Astrocyte (in vitro differentiated cells and primary cell): ENCODE measurements around the gene C13orf42. TPM values are rescaled to one million over a fixed set of nuclear protein-coding genes. Genes with fewer than 3 reads are reported as not detected.
A peak's percentile ranks its signal among the peaks of the same experiment; 100 is the strongest.

Experiments used
- DNase-seq: peaks from one replicate; pipeline ENCODE4 v3.0.0-alpha.2; 2010; ENCODE audit warnings: low read depth
- FAIRE-seq: peaks from 2 replicates; lab custom pipeline; 2011; peaks lifted over from hg19 to GRCh38; lab: Jason Lieb, UNC
- H2AFZ ChIP-seq: 2 replicates; pipeline ENCODE4 v1.6.0; 2012; ENCODE audit warnings: low read depth, low read length, inconsistent platforms
- H3K27ac ChIP-seq: 2 replicates; pipeline ENCODE4 v1.5.1; 2011; ENCODE audit warnings: low read depth, low read length, inconsistent platforms
- H3K27me3 ChIP-seq: 2 replicates; pipeline ENCODE4 v1.6.0; 2011; ENCODE audit warnings: low read length, inconsistent platforms; ENCODE audit not compliant: insufficient read depth
- H3K36me3 ChIP-seq: 2 replicates; pipeline ENCODE4 v1.5.1; 2011; ENCODE audit warnings: low read length, inconsistent platforms; ENCODE audit not compliant: insufficient read depth
- H3K4me1 ChIP-seq: 2 replicates; pipeline ENCODE4 v1.5.1; 2011; ENCODE audit warnings: low read length, inconsistent platforms; ENCODE audit not compliant: insufficient read depth
- H3K4me2 ChIP-seq: 2 replicates; pipeline ENCODE4 v1.6.0; 2012; ENCODE audit warnings: low read length, inconsistent platforms
- H3K4me3 ChIP-seq: 2 replicates; pipeline ENCODE4 v1.5.1; 2011; ENCODE audit warnings: low read depth, mild to moderate bottlenecking, low read length, inconsistent platforms; ENCODE audit not compliant: insufficient read depth
- H3K79me2 ChIP-seq: 2 replicates; pipeline ENCODE4 v1.6.0; 2012; ENCODE audit warnings: mild to moderate bottlenecking, low read length, inconsistent platforms; ENCODE audit not compliant: insufficient read depth
- H3K9ac ChIP-seq: 2 replicates; pipeline ENCODE4 v1.6.0; 2012; ENCODE audit warnings: mild to moderate bottlenecking, low read length, inconsistent platforms
- H3K9me3 ChIP-seq: 2 replicates; pipeline ENCODE4 v1.5.1; 2012; ENCODE audit warnings: low read depth, mild to moderate bottlenecking, low read length, inconsistent platforms; ENCODE audit not compliant: insufficient read depth
- H4K20me1 ChIP-seq: 2 replicates; pipeline ENCODE4 v1.6.0; 2012; ENCODE audit warnings: low read length, inconsistent platforms; ENCODE audit not compliant: insufficient read depth
- H3K27ac Mint-ChIP-seq: one replicate; pipeline ENCODE4 v1.8.0; 2021; ENCODE audit warnings: mild to moderate bottlenecking, mixed read lengths; ENCODE audit not compliant: unreplicated experiment
- H3K27me3 Mint-ChIP-seq: one replicate; pipeline ENCODE4 v1.8.0; 2021; ENCODE audit warnings: low read depth, mixed read lengths; ENCODE audit not compliant: unreplicated experiment
- H3K36me3 Mint-ChIP-seq: one replicate; pipeline ENCODE4 v1.8.0; 2021; ENCODE audit warnings: low read depth, mixed read lengths; ENCODE audit not compliant: unreplicated experiment
- H3K4me1 Mint-ChIP-seq: one replicate; pipeline ENCODE4 v1.8.0; 2021; ENCODE audit warnings: low read depth, mixed read lengths; ENCODE audit not compliant: unreplicated experiment
- H3K4me3 Mint-ChIP-seq: one replicate; pipeline ENCODE4 v1.8.0; 2021; ENCODE audit warnings: mild to moderate bottlenecking, moderate library complexity, mixed read lengths; ENCODE audit not compliant: unreplicated experiment
- H3K9me3 Mint-ChIP-seq: one replicate; pipeline ENCODE4 v1.8.0; 2021; ENCODE audit warnings: mild to moderate bottlenecking, mixed read lengths; ENCODE audit not compliant: unreplicated experiment
- CTCF ChIP-seq: IDR thresholded peaks from 2 replicates; pipeline ENCODE4 v1.5.1; 2011; ENCODE audit warnings: low read depth, mild to moderate bottlenecking, inconsistent platforms, low read length, moderate library complexity; ENCODE audit not compliant: insufficient read depth
- EZH2 ChIP-seq: IDR thresholded peaks from 2 replicates; pipeline ENCODE4 v1.6.1; 2012; ENCODE audit warnings: mild to moderate bottlenecking, low read length, inconsistent platforms; ENCODE audit not compliant: insufficient read depth
- total RNA-seq: library from RNA; stranded (reverse); gene quantifications from 2 replicates; pipeline ENCODE4 v1.2.1, GENCODE V29; 2021

C13orf42 gene
- total RNA-seq, 1 donor from 2014 or later, result not detected

GRCh38 chr13:51154029-51154555, 43.0 kb upstream of the C13orf42 start:
- H3K27ac Mint-ChIP-seq, result no peak overlapping the region
- DNase-seq (peak; percentile 64), FAIRE-seq (no peak)
- no peaks in the 10 kb centered on the region for H3K36me3 ChIP-seq
- peak overlapping the region; percentile 42 for H3K4me2 ChIP-seq
- peaks cover 2% of the 10 kb centered on the region for H3K9me3 Mint-ChIP-seq
- TF ChIP-seq CTCF (no peak), EZH2 (no peak)
- H3K9me3 ChIP-seq, result no peaks in the 10 kb centered on the region
- H4K20me1 ChIP-seq, result no peaks in the 10 kb centered on the region
- H3K4me3 ChIP-seq, result no peak overlapping the region
- H3K27me3 Mint-ChIP-seq, result peaks cover 4% of the 10 kb centered on the region
- no peaks in the 10 kb centered on the region for H3K36me3 Mint-ChIP-seq
- H3K4me3 Mint-ChIP-seq, result no peak overlapping the region
- H2AFZ ChIP-seq, result no peak overlapping the region
- no peak overlapping the region for H3K9ac ChIP-seq
- no peaks in the 10 kb centered on the region for H3K4me1 ChIP-seq
- H3K79me2 ChIP-seq, result no peaks in the 10 kb centered on the region
- no peak overlapping the region for H3K27ac ChIP-seq
- H3K27me3 ChIP-seq, result peaks cover 27% of the 10 kb centered on the region
- H3K4me1 Mint-ChIP-seq, result peaks cover 19% of the 10 kb centered on the region

- Histone ChIP-seq H3K4me1 (no peaks in the 10 kb centered on the region), H3K27ac (no peak overlapping the region), H2AFZ (no peak overlapping the region), H3K79me2 (no peaks in the 10 kb centered on the region), H3K27me3 (peaks cover 27% of the 10 kb centered on the region), H4K20me1 (no peaks in the 10 kb centered on the region), H3K4me2 (no peak overlapping the region), H3K9ac (no peak overlapping the region), H3K9me3 (no peaks in the 10 kb centered on the region), H3K4me3 (no peak overlapping the region), H3K36me3 (no peaks in the 10 kb centered on the region)
- DNase-seq, result peak; percentile 4
- TF ChIP-seq CTCF (no peak), EZH2 (no peak)
- no peak for FAIRE-seq
- peaks cover 4% of the 10 kb centered on the region for H3K27me3 Mint-ChIP-seq
- H3K27ac Mint-ChIP-seq, result no peak overlapping the region
- H3K4me1 Mint-ChIP-seq, result peaks cover 19% of the 10 kb centered on the region
- H3K9me3 Mint-ChIP-seq, result peaks cover 2% of the 10 kb centered on the region
- no peak overlapping the region for H3K4me3 Mint-ChIP-seq
- H3K36me3 Mint-ChIP-seq, result no peaks in the 10 kb centered on the region
Measured at GRCh38 chr13:51153527-51153926, 42.5 kb upstream of the C13orf42 start.

GRCh38 chr13:51152701-51153100, 41.6 kb upstream of the C13orf42 start:
- H3K27ac ChIP-seq, result no peak overlapping the region
- TF ChIP-seq CTCF (no peak), EZH2 (no peak)
- no peaks in the 10 kb centered on the region for H3K9me3 ChIP-seq
- Mint-ChIP-seq H3K27me3 (peaks cover 10% of the 10 kb centered on the region), H3K27ac (no peak overlapping the region), H3K4me1 (peaks cover 19% of the 10 kb centered on the region), H3K9me3 (peaks cover 2% of the 10 kb centered on the region), H3K36me3 (no peaks in the 10 kb centered on the region), H3K4me3 (no peak overlapping the region)
- no peaks in the 10 kb centered on the region for H3K36me3 ChIP-seq
- H4K20me1 ChIP-seq, result no peaks in the 10 kb centered on the region
- no peak overlapping the region for H3K4me3 ChIP-seq
- FAIRE-seq, result no peak
- DNase-seq, result no peak
- no peak overlapping the region for H2AFZ ChIP-seq
- no peak overlapping the region for H3K4me2 ChIP-seq
- H3K9ac ChIP-seq, result no peak overlapping the region
- no peaks in the 10 kb centered on the region for H3K4me1 ChIP-seq
- H3K79me2 ChIP-seq, result no peaks in the 10 kb centered on the region
- H3K27me3 ChIP-seq, result peaks cover 28% of the 10 kb centered on the region
